Measurements from ENCODE around the gene SLC25A30. TPM values are rescaled to one million over a fixed set of nuclear protein-coding genes. Genes with fewer than 3 reads are reported as not detected.
A peak's percentile ranks its signal among the peaks of the same experiment; 100 is the strongest.

SLC25A30 gene
- 3.1 and 5.0 TPM in 2 replicates for total RNA-seq (2014; rRNA removed; shearing (Covaris generic))

DNA sequence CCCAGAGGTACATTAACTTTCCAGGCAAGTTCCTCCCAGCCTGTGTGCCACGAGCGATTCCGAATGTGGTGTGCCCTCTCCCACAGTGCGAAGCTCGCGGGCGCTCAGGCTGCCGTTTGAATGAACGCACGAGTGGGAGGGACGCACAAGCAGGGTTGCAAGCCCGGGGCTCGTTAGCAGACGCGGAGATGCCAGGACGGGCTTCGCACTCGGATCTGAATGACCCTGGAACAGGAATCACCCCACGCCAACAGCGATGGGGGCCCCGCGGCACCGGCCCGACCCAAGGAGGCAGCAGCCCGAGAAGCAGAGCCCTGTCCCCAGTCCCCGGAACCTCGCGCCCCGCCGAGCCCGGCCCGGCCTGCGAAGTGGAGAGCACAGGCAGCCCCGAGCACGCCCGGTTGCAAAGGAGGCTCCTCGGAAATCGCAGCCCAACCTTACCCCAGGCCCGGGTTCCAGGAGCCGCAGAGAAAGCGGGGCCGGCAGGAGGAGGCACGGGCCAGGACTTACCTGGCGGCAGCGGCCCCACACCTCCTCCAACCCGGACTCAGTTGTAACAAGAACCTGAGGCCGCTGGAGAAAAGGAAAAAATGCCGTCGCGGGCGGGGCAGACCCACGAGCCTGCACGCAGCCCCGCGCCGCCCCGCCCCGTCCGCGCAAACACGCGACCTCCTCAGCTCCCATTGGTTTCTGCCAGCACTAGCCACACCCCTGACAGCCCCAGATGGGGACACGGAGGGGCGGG is at the start of gene SLC25A30:
TSS of gene SLC25A30 (minus strand) at position 584 of the 745 bp plus-strand sequence. CDS start 6,948 bp downstream, outside the sequence.
- DNase-seq (ENCODE audit: low spot score): peak; percentile 78

DNA sequence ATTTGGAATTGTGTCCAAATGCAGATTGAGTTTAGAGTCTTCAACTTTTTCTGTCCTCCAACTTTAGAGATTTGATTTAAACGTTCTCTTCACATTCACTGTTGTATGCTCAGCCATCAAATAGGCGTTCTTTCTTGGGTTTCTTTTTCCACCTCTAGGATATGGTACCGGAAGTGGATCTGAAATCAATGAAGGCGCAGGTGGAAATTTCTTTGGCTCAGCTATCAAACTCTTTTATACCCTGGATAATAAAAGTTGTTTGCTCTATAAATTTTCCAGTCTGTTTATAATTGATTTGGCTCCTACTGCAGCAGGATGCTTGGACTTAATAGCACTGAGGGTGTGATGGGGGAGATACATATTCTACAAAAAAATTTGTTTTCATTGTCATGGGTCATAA is 48.2 kb upstream of the SLC25A30 start:
- DNase-seq (ENCODE audit: low spot score): no peak

DNA sequence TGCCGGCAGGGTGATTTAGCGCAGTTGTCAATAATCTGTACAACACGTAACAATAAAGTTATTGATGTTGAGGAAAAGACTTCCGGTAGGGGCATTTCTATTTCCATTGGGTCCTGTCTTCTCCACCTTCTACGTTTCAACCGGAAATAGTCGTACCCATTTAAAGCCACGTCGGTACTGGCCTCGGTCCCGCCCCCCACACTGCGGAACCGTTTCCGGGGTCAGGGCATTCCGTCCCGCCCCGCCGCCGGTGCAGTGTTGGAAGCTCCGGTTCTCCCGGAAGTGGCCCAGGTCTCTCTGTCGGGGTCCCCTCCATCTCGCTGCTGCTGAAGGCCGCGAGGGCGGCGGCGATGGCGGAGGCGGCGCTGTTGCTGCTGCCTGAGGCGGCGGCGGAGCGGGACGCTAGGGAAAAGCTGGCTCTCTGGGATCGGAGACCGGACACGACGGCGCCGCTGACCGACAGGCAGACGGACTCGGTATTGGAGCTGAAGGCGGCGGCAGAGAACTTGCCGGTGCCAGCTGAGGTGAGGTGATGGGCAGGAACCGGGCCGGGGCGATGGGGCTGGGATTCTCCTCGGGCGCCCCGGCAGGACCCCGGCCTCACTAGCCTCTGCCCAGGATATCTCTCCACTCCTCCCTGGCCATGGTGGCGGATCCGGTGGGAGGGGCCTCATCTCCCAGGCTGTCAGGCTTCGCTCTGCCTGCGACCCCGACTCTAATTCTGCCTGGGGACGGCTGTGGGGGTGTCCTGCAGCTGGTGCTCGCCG is 46.7 kb upstream of the SLC25A30 start, which contains the start of gene COG3:
TSS of gene COG3 (plus strand) at position 253 of the 767 bp plus-strand sequence. CDS start at position 351, 98 bp downstream.
- peak; percentile 95 for DNase-seq (ENCODE audit: low spot score)

GRCh38 chr13:45464141-45464686 is 46.0 kb upstream of the SLC25A30 start:
- DNase-seq (ENCODE audit: low spot score): no peak

- DNase-seq (ENCODE audit: low spot score): peak; percentile 41
Observed at GRCh38 chr13:45456196-45456972, 38.2 kb upstream of the SLC25A30 start.

DNA sequence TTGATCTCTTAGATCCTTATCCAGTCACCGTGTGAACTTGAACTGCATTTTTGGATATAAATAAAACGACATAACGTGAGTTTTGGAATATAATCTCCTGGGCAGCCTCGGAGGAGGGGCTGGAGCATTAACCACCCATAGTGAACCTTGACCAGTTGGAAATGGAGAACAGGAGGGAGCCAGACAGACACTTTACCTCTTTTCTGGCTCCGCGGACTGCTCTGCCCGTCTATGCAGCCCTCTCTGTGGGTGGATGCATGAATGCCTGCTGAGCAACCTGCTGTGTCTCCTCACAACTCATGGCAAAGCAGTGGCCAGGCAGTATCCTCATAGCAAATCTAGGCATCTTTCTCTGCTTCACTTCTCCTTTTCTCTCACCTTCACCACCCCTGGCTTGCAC is 36.0 kb upstream of the SLC25A30 start:
- no peak for DNase-seq (ENCODE audit: low spot score)

- DNase-seq (ENCODE audit: low spot score): no peak
Observed at GRCh38 chr13:45451282-45451681, 33.1 kb upstream of the SLC25A30 start.

GRCh38 chr13:45448965-45449559 is 30.9 kb upstream of the SLC25A30 start:
- no peak for DNase-seq (ENCODE audit: low spot score)

- DNase-seq (ENCODE audit: low spot score): no peak
Observed at GRCh38 chr13:45447050-45447661, 29.0 kb upstream of the SLC25A30 start.

DNA sequence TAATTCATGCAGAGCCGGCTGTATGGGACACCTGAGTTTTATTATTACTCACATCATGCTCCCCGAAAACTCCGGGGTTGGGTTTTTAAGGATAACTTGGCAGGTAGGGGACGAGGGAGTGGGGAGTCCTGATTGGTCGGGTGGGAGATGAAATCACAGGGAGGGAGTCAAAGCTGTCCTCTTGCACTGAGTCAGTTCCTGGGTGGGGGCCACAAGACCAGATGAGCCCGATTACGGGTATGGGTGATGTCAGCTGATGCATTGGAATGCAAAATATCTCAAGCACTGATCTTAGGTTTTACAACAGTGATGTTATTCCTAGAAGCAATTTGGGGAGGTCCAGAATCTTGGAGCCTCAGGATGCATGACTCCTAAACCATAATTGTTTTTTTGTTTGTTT is 28.0 kb upstream of the SLC25A30 start:
- peak; percentile 86 for DNase-seq (ENCODE audit: low spot score)

GRCh38 chr13:45445053-45445452 is 26.9 kb upstream of the SLC25A30 start:
- no peak for DNase-seq (ENCODE audit: low spot score)

GRCh38 chr13:45441633-45442032 is 23.5 kb upstream of the SLC25A30 start:
- peak; percentile 51 for DNase-seq (ENCODE audit: low spot score)

DNA sequence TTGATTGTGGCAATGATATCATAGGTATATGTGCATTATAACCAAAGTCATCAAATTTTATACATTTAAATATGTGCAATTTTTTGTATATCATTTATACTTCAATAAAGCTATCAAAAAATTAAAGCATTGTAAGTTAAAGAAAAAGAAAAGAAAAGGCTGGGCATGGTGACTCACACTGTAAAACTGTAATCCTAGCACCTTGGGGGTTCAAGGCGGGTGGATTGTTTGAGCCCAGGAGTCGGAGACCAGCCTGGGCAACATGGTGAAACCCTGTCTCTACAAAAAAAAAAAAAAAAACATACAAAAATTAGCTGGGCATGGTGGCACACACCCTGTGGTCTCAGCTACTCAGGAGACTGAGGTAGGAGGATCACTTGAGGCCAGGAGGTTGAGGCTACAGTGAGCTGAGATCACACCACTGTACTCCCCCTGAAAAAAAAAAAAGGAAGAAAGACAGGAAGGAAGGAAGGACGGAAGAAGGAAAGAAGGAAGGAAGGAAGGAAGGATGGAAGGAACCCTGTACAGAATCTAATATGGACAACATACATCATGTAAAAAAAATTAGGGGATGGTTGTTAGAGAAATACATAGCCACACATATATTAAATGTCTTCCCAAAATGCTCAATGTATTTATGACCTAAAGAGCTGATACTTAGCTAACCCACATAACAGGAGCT is 21.7 kb upstream of the SLC25A30 start:
- DNase-seq (ENCODE audit: low spot score): no peak

- DNase-seq (ENCODE audit: low spot score): no peak
Observed at GRCh38 chr13:45439008-45439407, 20.8 kb upstream of the SLC25A30 start.

DNA sequence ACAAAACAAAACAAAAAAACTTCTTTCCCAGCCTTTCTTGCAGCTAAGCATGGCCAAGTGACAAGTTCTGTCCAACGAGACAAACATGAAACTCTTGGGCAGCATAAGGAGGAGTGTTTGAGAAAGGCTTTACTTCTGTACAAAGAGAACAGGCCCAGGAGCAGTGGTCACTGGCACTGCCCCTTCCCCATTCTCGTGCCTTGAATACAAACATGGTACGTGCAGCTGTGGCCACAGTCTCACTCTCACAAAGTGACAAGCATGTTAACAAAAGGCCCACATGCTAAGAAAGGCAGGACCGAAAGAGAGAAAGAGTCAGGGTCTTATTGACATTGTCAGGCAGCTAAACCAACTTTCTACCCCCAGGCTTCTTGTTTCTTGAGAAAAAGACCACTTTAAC is 19.8 kb upstream of the SLC25A30 start:
- no peak for DNase-seq (ENCODE audit: low spot score)

- no peak for DNase-seq (ENCODE audit: low spot score)
Observed at GRCh38 chr13:45436953-45437352, 18.8 kb upstream of the SLC25A30 start.

GRCh38 chr13:45436332-45436731 is 18.2 kb upstream of the SLC25A30 start:
- DNase-seq (ENCODE audit: low spot score): no peak

GRCh38 chr13:45434556-45435371 is 16.6 kb upstream of the SLC25A30 start:
- no peak for DNase-seq (ENCODE audit: low spot score)

DNA sequence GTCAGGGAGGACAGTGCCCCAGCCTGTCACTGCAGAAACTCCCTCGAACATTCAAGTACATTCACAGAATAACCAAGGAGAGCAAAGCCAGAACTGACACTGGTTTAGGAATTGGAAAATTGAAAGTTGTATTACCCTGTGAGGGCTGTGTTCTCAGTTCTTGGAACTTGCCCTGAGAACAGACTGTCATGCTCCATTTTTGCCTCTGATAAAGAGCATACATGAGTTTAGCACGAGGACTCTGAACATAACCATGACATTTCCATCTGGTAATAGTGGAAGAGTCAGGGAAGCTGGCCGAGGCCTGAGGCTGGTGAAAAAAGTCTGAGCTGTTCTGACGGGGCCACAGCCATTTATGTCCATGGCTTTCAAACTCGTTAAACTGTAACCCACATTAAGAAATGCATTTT is 15.2 kb upstream of the SLC25A30 start:
- no peak for DNase-seq (ENCODE audit: low spot score)
